ENCODE data around the gene SLIT3.

Gene SLIT3

DNA sequence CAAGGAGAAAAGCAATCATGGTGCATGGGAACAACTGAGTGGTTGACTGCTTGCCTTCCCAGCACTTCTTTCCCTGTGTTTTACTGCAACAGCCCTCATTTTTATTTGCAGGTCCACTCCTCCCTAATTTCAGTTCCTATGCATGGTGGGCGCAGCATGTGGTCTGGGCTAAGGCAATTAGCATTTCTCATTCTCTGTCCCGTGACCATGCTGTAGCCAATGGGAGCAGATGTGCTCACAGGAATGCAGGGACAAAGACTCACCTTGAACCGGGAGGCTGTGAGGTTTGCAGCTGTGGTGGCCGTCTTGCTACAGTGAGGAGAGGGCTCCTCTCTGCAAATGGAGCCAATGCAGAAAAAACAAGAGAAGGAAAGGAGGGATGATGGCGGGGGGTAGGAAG lies 315.5 kb downstream of the SLIT3 start:
- H3K27me3 ChIP-seq: no peaks in the 10 kb centered on the region
- no peaks in the 10 kb centered on the region for H3K36me3 ChIP-seq
- peaks cover 44% of the 10 kb centered on the region for H3K4me1 ChIP-seq
- no peak for DNase-seq
- no peaks in the 10 kb centered on the region for H3K9me3 ChIP-seq
- TF ChIP-seq CTCF (IDR thresholded peaks at IDR 0.05; ENCODE audit: low read depth, low read length): no peak
- no peak overlapping the region for H3K4me3 ChIP-seq (ENCODE audit: low read depth, low read length)

- peaks cover 54% of the 10 kb centered on the region for H3K4me1 ChIP-seq
- no peaks in the 10 kb centered on the region for H3K9me3 ChIP-seq
- TF ChIP-seq CTCF (IDR thresholded peaks at IDR 0.05; ENCODE audit: low read depth, low read length): no peak
- no peaks in the 10 kb centered on the region for H3K36me3 ChIP-seq
- H3K4me3 ChIP-seq (ENCODE audit: low read depth, low read length): no peak overlapping the region
- DNase-seq: no peak
- H3K27me3 ChIP-seq: no peaks in the 10 kb centered on the region
These were observed 316.7 kb downstream of the SLIT3 start for GRCh38 chr5:168984135-168984675.

GRCh38 chr5:168979135-168979534 lies 321.8 kb downstream of the SLIT3 start:
- H3K27me3 ChIP-seq: no peaks in the 10 kb centered on the region
- no peaks in the 10 kb centered on the region for H3K9me3 ChIP-seq
- no peak for TF ChIP-seq CTCF (IDR thresholded peaks at IDR 0.05; ENCODE audit: low read depth, low read length)
- peaks cover 51% of the 10 kb centered on the region for H3K4me1 ChIP-seq
- DNase-seq: no peak
- H3K4me3 ChIP-seq (ENCODE audit: low read depth, low read length): no peak overlapping the region
- H3K36me3 ChIP-seq: no peaks in the 10 kb centered on the region

DNA sequence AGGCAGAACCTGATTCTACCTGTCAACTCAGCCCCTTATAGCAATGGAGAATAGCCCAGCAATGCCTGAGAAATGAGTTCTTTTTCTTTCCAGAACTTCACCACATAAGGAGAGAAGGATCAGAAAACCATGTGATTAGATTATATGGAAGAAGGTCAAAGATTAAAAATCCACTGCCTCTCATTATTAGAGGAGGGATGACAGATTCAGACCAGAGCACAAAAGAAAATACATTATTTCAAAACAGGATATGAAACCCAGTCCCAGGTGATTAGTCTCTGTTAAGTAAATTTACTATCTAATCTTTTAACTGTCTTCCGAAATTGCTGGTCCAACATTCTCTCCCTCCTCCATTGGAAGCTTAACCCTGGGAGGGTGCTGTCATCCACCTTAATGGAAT lies 322.4 kb downstream of the SLIT3 start:
- Histone ChIP-seq H3K4me3 (ENCODE audit: low read depth, low read length) (no peak overlapping the region), H3K27me3 (no peaks in the 10 kb centered on the region), H3K4me1 (peaks cover 50% of the 10 kb centered on the region), H3K36me3 (no peaks in the 10 kb centered on the region), H3K9me3 (no peaks in the 10 kb centered on the region)
- no peak for DNase-seq
- TF ChIP-seq CTCF (IDR thresholded peaks at IDR 0.05; ENCODE audit: low read depth, low read length): no peak

- Histone ChIP-seq H3K9me3 (no peaks in the 10 kb centered on the region), H3K36me3 (no peaks in the 10 kb centered on the region), H3K4me3 (ENCODE audit: low read depth, low read length) (no peak overlapping the region), H3K27me3 (no peaks in the 10 kb centered on the region), H3K4me1 (peaks cover 47% of the 10 kb centered on the region)
- DNase-seq: no peak
- no peak for TF ChIP-seq CTCF (IDR thresholded peaks at IDR 0.05; ENCODE audit: low read depth, low read length)
These were observed 322.9 kb downstream of the SLIT3 start for GRCh38 chr5:168978015-168978414.

- Histone ChIP-seq H3K4me1 (peaks cover 42% of the 10 kb centered on the region), H3K36me3 (no peaks in the 10 kb centered on the region), H3K27me3 (no peaks in the 10 kb centered on the region), H3K4me3 (ENCODE audit: low read depth, low read length) (no peak overlapping the region), H3K9me3 (no peaks in the 10 kb centered on the region)
- DNase-seq: peak; percentile 33
- TF ChIP-seq CTCF (IDR thresholded peaks at IDR 0.05; ENCODE audit: low read depth, low read length): no peak
These were observed 324.5 kb downstream of the SLIT3 start for GRCh38 chr5:168976311-168976970.

Data from BE2C (cell line).